ENCODE measurements around the gene PPP1R1A. TPM values are rescaled to one million over a fixed set of nuclear protein-coding genes. Genes with fewer than 3 reads are reported as not detected.

Gene PPP1R1A
- total and polyA plus RNA-seq, 2 experiments from 2014 or later, result 7.6 to 26.9 TPM

DNA sequence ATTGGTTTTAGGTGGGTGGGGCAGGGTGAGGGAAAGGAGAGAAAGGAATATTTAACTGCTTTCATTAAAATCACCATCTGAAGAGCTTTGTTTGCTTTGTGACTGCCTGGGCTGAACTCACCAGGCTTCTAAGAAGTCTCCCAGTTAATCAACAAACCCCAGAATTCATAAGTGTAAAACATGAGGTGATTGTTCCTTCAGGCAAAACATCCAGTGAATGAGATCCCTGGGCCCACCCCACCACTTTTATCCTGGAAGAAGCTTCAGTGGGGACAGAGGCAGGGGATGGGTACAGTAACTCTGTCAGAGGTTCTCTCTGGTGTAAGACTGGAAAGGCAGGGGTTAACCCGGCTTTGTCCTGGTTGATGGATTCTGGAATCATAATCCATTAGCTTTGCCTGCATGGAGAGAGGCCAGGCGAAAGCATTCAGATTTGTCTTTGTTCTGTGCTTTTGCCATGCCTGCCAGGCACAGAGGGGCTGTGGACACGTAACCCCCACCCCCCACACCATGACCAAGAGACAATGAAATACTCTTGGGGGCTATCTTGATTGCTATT is 22.4 kb downstream of the PPP1R1A start (continued):
- TF ChIP-seq, protein P1, sequence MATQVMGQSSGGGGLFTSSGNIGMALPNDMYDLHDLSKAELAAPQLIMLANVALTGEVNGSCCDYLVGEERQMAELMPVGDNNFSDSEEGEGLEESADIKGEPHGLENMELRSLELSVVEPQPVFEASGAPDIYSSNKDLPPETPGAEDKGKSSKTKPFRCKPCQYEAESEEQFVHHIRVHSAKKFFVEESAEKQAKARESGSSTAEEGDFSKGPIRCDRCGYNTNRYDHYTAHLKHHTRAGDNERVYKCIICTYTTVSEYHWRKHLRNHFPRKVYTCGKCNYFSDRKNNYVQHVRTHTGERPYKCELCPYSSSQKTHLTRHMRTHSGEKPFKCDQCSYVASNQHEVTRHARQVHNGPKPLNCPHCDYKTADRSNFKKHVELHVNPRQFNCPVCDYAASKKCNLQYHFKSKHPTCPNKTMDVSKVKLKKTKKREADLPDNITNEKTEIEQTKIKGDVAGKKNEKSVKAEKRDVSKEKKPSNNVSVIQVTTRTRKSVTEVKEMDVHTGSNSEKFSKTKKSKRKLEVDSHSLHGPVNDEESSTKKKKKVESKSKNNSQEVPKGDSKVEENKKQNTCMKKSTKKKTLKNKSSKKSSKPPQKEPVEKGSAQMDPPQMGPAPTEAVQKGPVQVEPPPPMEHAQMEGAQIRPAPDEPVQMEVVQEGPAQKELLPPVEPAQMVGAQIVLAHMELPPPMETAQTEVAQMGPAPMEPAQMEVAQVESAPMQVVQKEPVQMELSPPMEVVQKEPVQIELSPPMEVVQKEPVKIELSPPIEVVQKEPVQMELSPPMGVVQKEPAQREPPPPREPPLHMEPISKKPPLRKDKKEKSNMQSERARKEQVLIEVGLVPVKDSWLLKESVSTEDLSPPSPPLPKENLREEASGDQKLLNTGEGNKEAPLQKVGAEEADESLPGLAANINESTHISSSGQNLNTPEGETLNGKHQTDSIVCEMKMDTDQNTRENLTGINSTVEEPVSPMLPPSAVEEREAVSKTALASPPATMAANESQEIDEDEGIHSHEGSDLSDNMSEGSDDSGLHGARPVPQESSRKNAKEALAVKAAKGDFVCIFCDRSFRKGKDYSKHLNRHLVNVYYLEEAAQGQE (IDR thresholded peaks at IDR 0.05; ENCODE audit: unreplicated experiment), result no peak
- TF ChIP-seq ZNF114 (CRISPR knock-in tag; IDR thresholded peaks at IDR 0.05) (no peak), ZNF331 (CRISPR knock-in tag; IDR thresholded peaks at IDR 0.05; ENCODE audit: low read depth) (no peak), JUNB (IDR thresholded peaks at IDR 0.05; ENCODE audit: unreplicated experiment) (no peak)

DNA sequence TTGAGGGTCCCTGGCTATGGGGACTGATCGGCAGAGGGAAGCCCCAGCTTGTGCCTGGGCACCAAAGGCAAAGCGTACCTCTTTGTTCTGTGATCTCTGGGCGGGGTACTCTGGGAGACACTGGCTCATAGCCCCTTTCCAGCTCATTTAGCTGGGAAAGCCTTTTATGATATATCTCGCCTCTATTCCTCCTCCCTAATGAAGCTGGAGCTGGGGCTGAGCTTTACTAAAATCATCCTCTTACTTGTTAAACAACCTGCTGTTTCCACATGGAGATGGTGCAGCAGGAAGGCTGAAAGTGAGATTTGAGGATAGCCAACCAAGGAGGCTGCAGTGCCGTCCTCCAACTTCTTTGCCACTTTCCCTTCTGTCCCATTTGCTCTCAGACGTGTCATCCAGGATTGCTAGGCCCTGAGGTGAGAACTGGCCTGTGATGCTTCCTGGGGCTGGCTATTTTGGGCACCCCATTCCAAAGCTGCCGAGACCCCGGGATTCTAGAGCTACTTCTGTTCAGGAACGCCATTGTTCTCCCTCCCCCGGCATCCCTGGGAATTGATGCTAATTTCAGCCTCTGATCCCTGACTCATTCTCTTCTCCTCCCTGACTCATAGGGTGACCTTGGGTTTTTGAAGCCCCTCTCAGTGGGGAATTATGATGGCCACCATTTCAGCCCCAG is 23.0 kb downstream of the PPP1R1A start:
- Histone ChIP-seq H3K4me3 (peak overlapping the region; percentile 9), H3K9me2 (ENCODE audit: insufficient read depth) (no peaks in the 10 kb centered on the region), H3K36me3 (ENCODE audit: insufficient read depth) (no peaks in the 10 kb centered on the region), H3K79me2 (replicated peaks; ENCODE audit: insufficient read depth) (no peaks in the 10 kb centered on the region), H3K4me2 (peak overlapping the region; percentile 65), H4K20me1 (replicated peaks; ENCODE audit: insufficient read depth) (peaks cover 8% of the 10 kb centered on the region; the same call in 1 of the 2 replicates), H3K27ac (ENCODE audit: low read depth) (no peak overlapping the region), H3K4me1 (ENCODE audit: insufficient read depth) (peaks cover 37% of the 10 kb centered on the region), H3F3A (replicated peaks; ENCODE audit: low read depth) (peaks cover 17% of the 10 kb centered on the region; the same call in 1 of the 2 replicates), H3K27me3 (ENCODE audit: insufficient read depth) (peaks cover 62% of the 10 kb centered on the region), H2AFZ (0 out of 2 replicates have a peak overlapping the region, but pooled peaks have one; percentile 60)
- Mint-ChIP-seq H3K27me3 (ENCODE audit: insufficient read depth, low read depth, poor library complexity) (peaks cover 51% of the 10 kb centered on the region), H3K4me3 (peak overlapping the region; percentile 44), H3K27ac (peak overlapping the region; percentile 59), H3K9me3 (no peaks in the 10 kb centered on the region), H3K36me3 (ENCODE audit: low read depth) (no peaks in the 10 kb centered on the region; the same call in 2 of the 3 replicates), H3K4me1 (peaks cover 49% of the 10 kb centered on the region)
- TF ChIP-seq, protein P2, sequence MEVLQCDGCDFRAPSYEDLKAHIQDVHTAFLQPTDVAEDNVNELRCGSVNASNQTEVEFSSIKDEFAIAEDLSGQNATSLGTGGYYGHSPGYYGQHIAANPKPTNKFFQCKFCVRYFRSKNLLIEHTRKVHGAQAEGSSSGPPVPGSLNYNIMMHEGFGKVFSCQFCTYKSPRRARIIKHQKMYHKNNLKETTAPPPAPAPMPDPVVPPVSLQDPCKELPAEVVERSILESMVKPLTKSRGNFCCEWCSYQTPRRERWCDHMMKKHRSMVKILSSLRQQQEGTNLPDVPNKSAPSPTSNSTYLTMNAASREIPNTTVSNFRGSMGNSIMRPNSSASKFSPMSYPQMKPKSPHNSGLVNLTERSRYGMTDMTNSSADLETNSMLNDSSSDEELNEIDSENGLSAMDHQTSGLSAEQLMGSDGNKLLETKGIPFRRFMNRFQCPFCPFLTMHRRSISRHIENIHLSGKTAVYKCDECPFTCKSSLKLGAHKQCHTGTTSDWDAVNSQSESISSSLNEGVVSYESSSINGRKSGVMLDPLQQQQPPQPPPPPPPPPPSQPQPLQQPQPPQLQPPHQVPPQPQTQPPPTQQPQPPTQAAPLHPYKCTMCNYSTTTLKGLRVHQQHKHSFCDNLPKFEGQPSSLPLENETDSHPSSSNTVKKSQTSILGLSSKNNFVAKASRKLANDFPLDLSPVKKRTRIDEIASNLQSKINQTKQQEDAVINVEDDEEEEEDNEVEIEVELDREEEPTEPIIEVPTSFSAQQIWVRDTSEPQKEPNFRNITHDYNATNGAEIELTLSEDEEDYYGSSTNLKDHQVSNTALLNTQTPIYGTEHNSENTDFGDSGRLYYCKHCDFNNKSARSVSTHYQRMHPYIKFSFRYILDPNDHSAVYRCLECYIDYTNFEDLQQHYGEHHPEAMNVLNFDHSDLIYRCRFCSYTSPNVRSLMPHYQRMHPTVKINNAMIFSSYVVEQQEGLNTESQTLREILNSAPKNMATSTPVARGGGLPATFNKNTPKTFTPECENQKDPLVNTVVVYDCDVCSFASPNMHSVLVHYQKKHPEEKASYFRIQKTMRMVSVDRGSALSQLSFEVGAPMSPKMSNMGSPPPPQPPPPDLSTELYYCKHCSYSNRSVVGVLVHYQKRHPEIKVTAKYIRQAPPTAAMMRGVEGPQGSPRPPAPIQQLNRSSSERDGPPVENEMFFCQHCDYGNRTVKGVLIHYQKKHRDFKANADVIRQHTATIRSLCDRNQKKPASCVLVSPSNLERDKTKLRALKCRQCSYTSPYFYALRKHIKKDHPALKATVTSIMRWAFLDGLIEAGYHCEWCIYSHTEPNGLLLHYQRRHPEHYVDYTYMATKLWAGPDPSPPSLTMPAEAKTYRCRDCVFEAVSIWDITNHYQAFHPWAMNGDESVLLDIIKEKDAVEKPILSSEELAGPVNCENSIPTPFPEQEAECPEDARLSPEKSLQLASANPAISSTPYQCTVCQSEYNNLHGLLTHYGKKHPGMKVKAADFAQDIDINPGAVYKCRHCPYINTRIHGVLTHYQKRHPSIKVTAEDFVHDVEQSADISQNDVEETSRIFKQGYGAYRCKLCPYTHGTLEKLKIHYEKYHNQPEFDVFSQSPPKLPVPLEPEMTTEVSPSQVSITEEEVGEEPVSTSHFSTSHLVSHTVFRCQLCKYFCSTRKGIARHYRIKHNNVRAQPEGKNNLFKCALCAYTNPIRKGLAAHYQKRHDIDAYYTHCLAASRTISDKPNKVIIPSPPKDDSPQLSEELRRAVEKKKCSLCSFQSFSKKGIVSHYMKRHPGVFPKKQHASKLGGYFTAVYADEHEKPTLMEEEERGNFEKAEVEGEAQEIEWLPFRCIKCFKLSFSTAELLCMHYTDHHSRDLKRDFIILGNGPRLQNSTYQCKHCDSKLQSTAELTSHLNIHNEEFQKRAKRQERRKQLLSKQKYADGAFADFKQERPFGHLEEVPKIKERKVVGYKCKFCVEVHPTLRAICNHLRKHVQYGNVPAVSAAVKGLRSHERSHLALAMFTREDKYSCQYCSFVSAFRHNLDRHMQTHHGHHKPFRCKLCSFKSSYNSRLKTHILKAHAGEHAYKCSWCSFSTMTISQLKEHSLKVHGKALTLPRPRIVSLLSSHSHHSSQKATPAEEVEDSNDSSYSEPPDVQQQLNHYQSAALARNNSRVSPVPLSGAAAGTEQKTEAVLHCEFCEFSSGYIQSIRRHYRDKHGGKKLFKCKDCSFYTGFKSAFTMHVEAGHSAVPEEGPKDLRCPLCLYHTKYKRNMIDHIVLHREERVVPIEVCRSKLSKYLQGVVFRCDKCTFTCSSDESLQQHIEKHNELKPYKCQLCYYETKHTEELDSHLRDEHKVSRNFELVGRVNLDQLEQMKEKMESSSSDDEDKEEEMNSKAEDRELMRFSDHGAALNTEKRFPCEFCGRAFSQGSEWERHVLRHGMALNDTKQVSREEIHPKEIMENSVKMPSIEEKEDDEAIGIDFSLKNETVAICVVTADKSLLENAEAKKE (CRISPR knock-in tag; IDR thresholded peaks at IDR 0.05), result no peak
- TF ChIP-seq, protein P3, sequence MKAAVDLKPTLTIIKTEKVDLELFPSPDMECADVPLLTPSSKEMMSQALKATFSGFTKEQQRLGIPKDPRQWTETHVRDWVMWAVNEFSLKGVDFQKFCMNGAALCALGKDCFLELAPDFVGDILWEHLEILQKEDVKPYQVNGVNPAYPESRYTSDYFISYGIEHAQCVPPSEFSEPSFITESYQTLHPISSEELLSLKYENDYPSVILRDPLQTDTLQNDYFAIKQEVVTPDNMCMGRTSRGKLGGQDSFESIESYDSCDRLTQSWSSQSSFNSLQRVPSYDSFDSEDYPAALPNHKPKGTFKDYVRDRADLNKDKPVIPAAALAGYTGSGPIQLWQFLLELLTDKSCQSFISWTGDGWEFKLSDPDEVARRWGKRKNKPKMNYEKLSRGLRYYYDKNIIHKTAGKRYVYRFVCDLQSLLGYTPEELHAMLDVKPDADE (IDR thresholded peaks at IDR 0.05), result no peak
- TF ChIP-seq, protein P4, sequence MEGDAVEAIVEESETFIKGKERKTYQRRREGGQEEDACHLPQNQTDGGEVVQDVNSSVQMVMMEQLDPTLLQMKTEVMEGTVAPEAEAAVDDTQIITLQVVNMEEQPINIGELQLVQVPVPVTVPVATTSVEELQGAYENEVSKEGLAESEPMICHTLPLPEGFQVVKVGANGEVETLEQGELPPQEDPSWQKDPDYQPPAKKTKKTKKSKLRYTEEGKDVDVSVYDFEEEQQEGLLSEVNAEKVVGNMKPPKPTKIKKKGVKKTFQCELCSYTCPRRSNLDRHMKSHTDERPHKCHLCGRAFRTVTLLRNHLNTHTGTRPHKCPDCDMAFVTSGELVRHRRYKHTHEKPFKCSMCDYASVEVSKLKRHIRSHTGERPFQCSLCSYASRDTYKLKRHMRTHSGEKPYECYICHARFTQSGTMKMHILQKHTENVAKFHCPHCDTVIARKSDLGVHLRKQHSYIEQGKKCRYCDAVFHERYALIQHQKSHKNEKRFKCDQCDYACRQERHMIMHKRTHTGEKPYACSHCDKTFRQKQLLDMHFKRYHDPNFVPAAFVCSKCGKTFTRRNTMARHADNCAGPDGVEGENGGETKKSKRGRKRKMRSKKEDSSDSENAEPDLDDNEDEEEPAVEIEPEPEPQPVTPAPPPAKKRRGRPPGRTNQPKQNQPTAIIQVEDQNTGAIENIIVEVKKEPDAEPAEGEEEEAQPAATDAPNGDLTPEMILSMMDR (conservative IDR thresholded peaks at IDR 0.05; ENCODE audit: low read depth in 2 of 2), result no peak
- no peak for TF ChIP-seq EZH2 (IDR thresholded peaks at IDR 0.05; ENCODE audit: low read depth, unreplicated experiment)
- TF ChIP-seq JUNB (IDR thresholded peaks at IDR 0.05; ENCODE audit: unreplicated experiment), result no peak
- no peak for TF ChIP-seq CREB1 (CRISPR knock-in tag; IDR thresholded peaks at IDR 0.05; ENCODE audit: low read depth)
- DNase-seq (ENCODE audit: low spot score), result peak; percentile 79
- peak; percentile 61 for ATAC-seq
